ENCODE measurements around the gene VKORC1.

DNA sequence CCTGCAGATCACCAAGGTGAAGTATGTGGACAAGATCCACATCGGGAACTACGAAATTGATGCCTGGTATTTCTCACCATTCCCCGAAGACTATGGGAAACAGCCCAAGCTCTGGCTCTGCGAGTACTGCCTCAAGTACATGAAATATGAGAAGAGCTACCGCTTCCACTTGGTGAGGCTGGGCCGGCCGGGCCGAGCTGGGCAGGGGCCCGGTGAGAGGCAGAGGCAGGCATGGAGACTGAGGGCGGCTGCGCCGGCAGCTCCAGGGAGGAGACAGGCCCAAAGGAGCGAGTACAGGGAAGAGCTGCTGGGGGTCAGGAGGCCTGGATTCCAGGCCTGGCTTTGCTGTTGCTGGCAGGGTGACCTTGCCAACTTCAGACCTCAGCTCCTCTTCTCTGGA is 32.6 kb upstream of the VKORC1 start:
- TF ChIP-seq, protein P1, sequence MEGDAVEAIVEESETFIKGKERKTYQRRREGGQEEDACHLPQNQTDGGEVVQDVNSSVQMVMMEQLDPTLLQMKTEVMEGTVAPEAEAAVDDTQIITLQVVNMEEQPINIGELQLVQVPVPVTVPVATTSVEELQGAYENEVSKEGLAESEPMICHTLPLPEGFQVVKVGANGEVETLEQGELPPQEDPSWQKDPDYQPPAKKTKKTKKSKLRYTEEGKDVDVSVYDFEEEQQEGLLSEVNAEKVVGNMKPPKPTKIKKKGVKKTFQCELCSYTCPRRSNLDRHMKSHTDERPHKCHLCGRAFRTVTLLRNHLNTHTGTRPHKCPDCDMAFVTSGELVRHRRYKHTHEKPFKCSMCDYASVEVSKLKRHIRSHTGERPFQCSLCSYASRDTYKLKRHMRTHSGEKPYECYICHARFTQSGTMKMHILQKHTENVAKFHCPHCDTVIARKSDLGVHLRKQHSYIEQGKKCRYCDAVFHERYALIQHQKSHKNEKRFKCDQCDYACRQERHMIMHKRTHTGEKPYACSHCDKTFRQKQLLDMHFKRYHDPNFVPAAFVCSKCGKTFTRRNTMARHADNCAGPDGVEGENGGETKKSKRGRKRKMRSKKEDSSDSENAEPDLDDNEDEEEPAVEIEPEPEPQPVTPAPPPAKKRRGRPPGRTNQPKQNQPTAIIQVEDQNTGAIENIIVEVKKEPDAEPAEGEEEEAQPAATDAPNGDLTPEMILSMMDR (IDR thresholded peaks at IDR 0.05; ENCODE audit: insufficient read depth, low read length) = no peak
- TF ChIP-seq POLR2AphosphoS5 (IDR thresholded peaks at IDR 0.05; ENCODE audit: low read depth) (no peak), GABPA (IDR thresholded peaks at IDR 0.05; ENCODE audit: low read depth) (no peak), SPI1 (IDR thresholded peaks at IDR 0.05; ENCODE audit: borderline replicate concordance, low read depth) (no peak)
- TF ChIP-seq, protein P2, sequence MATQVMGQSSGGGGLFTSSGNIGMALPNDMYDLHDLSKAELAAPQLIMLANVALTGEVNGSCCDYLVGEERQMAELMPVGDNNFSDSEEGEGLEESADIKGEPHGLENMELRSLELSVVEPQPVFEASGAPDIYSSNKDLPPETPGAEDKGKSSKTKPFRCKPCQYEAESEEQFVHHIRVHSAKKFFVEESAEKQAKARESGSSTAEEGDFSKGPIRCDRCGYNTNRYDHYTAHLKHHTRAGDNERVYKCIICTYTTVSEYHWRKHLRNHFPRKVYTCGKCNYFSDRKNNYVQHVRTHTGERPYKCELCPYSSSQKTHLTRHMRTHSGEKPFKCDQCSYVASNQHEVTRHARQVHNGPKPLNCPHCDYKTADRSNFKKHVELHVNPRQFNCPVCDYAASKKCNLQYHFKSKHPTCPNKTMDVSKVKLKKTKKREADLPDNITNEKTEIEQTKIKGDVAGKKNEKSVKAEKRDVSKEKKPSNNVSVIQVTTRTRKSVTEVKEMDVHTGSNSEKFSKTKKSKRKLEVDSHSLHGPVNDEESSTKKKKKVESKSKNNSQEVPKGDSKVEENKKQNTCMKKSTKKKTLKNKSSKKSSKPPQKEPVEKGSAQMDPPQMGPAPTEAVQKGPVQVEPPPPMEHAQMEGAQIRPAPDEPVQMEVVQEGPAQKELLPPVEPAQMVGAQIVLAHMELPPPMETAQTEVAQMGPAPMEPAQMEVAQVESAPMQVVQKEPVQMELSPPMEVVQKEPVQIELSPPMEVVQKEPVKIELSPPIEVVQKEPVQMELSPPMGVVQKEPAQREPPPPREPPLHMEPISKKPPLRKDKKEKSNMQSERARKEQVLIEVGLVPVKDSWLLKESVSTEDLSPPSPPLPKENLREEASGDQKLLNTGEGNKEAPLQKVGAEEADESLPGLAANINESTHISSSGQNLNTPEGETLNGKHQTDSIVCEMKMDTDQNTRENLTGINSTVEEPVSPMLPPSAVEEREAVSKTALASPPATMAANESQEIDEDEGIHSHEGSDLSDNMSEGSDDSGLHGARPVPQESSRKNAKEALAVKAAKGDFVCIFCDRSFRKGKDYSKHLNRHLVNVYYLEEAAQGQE (IDR thresholded peaks at IDR 0.05; ENCODE audit: insufficient replicate concordance, low read depth) = no peak

Data from HL-60 (cell line).